ENCODE data around the gene SS18L1.

GRCh38 chr20:62225026-62225425, 81.5 kb downstream of the SS18L1 start:
- TF ChIP-seq POLR2A (IDR thresholded peaks at IDR 0.05) (no peak), CTCF (IDR thresholded peaks at IDR 0.05 in 8 of 11, conservative IDR thresholded peaks at IDR 0.05 in 3 of 11) (no peak), POLR2AphosphoS5 (IDR thresholded peaks at IDR 0.05) (no peak)

Data from spleen (tissue), 7 donors.